GM12891 (cell line): Measurements from ENCODE around the gene GPR153.

Experiments used
- DNase-seq: peaks from one replicate; pipeline ENCODE4 v3.0.0; 2011; ENCODE audit warnings: low spot score; ENCODE audit not compliant: insufficient read length
- FAIRE-seq: peaks from 2 replicates; lab custom pipeline; 2011; peaks lifted over from hg19 to GRCh38; lab: Jason Lieb, UNC
- PAX5 ChIP-seq: IDR thresholded peaks from 2 replicates; pipeline ENCODE4 v1.6.1; 2011; ENCODE audit warnings: low read length, moderate library complexity, mild to moderate bottlenecking; ENCODE audit not compliant: insufficient read depth, severe bottlenecking
- POLR2A ChIP-seq: IDR thresholded peaks from 2 replicates; pipeline ENCODE4 v1.6.1; 2011; ENCODE audit warnings: low read depth, low read length, control low read depth
- POLR2AphosphoS5 ChIP-seq: IDR thresholded peaks from 2 replicates; pipeline ENCODE4 v1.6.1; 2011; ENCODE audit warnings: low read depth, low read length, control low read depth
- POU2F2 ChIP-seq: IDR thresholded peaks from 2 replicates; pipeline ENCODE4 v1.6.1; 2011; ENCODE audit warnings: low read depth, mild to moderate bottlenecking, control low read depth, low read length, moderate library complexity
- SPI1 ChIP-seq: IDR thresholded peaks from 2 replicates; pipeline ENCODE4 v1.6.1; 2011; ENCODE audit warnings: low read depth, low read length, control low read depth
- TAF1 ChIP-seq: IDR thresholded peaks from 2 replicates; pipeline ENCODE4 v1.6.1; 2011; ENCODE audit warnings: low read depth, low read length, control low read depth

GPR153 gene

DNA sequence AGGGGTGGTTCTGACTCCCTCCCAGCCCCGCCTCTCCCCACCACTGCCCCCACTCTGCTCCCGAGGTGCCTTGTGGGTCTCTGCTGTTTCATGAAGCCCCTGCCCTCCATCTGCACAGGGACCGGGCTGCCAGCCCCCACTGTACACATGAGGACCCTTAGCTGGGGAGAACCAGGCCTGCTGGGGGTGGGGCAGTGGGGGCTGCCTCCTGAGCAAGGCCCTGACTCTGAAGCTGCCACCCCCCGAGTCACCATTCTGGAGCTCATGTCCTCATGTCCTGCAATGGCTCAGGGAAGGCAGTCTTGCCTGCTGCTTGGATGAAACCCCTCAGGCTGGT, 8.6 kb downstream of the GPR153 start:
- no peak for TF ChIP-seq POLR2A
- TF ChIP-seq TAF1, result no peak
- no peak for TF ChIP-seq PAX5
- no peak for TF ChIP-seq POLR2AphosphoS5
- TF ChIP-seq SPI1, result no peak
- TF ChIP-seq POU2F2, result no peak
- DNase-seq (no peak), FAIRE-seq (no peak)

DNA sequence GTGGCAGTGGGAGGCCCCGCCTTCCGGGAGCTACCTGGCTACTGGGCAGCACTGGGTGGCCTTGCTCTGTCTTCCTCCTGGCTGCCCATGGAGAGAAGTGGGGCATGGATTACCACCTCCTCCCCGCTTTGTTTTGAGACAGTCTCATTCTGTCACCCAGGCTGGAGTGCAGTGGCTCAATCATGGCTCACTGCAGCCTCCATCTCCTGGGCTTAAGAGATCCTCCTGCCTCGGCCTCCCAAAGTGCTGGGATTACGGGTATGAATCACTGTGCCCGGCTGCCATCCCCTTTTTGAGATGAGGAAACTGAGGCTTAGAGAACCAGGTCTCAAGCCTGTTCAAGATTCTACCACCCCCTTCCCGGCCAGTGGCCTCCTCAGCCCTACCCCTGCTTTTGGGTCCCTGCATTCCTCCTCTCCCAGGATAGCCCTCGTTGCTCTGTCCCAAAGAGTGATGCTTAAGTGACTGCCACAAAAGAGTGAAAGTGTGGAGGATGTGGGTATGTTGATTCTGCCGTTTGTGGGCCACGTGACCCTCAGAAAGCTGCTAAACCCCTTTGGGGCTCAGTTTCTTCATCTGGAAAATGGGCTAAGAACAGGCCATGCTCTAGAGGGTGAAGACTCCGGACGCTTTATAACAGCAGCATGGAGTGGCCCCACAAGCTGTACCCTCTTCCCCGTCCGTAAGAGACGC, 9.1 kb downstream of the GPR153 start:
- TF ChIP-seq PAX5, result no peak
- TF ChIP-seq POLR2AphosphoS5, result no peak
- no peak for TF ChIP-seq POLR2A
- no peak for TF ChIP-seq POU2F2
- no peak for TF ChIP-seq SPI1
- TF ChIP-seq TAF1, result no peak
- FAIRE-seq (no peak), DNase-seq (no peak)

DNA sequence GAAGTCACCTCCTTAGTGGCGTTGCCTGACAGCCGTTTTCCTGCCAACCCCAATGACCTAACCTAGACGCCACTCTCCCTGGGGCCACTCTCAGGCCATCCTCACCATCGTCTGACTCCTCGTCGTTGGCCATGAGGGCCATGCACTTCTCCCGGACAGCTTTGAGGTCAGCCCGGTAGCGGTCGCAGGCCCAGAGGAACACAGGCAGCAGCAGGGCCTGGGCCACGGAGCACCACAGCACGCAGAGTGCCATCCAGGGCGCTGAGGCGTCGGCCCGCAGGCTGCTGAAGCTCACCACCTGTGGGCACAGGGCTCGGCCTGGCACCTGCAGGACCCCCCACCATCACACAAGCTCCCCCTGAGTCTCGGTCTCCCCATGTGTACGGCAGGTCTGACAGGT, 9.7 kb downstream of the GPR153 start:
- DNase-seq (no peak), FAIRE-seq (no peak)
- no peak for TF ChIP-seq SPI1
- TF ChIP-seq POU2F2, result no peak

DNA sequence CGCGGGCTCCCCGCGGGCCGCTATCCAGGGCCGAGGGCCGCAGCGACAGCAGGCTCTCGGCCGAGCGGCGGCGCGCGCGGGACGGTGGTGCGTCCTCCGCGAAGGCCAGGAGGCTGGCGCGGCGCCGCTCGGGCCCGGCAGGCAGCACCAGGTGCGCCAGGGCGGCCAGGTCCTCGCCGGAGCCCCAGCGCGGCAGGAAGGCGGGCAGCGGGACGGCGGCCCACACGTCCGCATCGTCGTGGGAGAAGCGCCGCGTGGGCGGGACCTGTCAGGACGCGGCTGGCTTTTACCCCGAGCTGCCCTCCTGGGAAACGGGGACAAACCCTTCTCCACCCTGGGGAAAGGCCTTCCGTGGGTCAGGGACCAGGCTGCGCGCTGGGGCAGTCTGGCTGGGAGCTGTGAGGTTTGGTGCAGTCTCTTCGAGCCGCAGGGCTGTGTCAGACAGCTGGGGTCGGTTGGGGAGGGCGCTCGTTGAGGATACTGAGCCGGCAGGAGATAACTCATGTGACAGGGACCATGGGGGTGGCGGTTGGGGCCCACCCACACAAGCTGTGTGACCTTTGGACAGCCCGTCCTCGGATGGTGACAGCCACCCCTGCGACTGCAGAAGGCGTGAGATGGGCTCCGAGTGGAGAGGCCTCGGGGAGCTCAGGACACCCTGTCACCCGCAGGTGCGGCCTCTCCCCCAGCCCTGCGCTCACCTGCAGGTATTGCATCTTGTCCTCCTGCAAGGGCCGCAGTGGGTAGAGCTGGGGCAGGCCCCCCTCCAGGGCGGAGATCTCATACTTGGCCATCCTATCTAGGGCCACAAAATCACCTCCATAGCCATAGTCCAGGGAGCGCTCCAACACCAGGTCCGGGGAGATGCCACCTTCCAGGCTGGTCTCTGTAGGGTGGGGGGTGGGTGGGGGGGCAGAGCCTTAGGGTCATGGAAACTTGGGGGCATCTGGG, 10.9 kb downstream of the GPR153 start:
- no peak for FAIRE-seq
- DNase-seq, result no peak
- TF ChIP-seq POLR2AphosphoS5 (no peak), PAX5 (no peak), POLR2A (no peak), POU2F2 (no peak), SPI1 (no peak), TAF1 (no peak)

DNA sequence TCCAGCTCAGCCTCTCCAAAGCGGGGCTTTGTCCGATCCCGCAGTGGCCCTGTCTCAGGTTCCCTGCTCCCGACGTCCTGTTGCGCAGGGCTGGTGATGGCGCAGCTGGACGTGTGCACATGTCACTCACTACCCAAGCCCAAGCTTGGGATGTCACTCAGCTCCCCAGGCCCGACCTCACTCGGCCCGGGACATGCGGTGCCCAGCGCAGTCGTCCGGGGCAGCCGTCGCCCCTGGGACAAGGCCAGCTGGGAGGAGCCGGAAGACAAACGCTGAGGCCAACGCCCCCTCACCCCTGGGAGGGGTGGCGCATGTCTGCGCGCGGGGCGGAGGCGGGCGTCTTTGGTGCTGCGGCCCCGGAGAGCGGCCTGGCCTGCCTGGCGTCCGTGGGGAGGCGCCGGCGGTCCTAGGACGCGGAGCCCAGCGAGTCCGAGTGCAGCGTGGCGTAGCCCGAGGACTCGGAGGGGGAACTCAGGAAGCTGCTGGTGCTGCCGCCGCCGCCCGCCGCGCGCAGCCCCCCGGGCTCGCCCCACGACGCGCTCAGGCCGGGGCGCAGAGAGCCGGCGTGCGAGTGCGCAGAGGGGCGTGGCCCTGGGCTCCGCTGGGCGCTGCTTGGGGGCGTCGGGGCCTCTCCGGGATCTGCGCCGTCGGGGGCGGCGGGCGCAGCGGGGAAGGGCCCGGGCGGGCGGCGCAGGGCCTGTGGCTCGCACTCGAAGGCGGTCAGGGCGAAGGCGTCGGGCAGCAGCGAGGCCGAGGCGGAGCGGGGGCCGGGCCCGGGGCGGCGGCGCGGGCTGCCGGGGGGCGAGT, 11.8 kb downstream of the GPR153 start:
- TF ChIP-seq SPI1 (no peak), POLR2AphosphoS5 (no peak), TAF1 (no peak), POLR2A (no peak), PAX5 (no peak), POU2F2 (no peak)
- DNase-seq, result no peak
- no peak for FAIRE-seq

DNA sequence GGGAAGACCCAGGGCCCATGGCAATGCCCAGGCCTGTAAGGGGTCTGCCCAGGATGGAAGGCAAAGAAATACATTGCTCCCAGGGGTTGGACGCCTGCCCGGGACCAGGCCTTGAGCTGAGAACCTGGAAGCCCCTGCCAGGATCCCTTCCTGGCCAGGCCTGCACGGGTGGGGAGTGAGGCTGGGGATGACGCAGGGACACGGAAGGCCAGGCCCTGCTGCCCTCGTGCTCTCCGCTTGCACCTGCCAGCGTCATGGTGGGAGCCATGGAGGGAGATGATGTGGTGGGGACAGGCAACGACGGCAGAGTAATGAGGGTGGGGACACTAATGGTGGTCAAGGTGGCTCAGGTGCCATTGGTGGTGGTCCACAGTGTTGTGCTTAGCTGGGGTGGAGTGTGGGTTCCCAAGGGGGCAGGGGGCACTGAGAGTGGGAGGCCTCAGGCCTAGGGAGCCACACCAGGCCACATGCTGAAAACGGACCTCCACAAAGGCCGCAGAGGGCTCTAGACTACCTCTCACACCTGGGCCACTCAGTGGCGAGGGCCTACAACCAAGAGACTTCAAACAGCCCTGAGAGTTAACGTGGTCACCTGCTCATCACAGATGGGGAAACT, 12.6 kb downstream of the GPR153 start:
- FAIRE-seq (no peak), DNase-seq (no peak)
- TF ChIP-seq POLR2AphosphoS5, result no peak
- no peak for TF ChIP-seq POU2F2
- no peak for TF ChIP-seq POLR2A
- no peak for TF ChIP-seq PAX5
- TF ChIP-seq SPI1, result no peak
- TF ChIP-seq TAF1, result no peak

DNA sequence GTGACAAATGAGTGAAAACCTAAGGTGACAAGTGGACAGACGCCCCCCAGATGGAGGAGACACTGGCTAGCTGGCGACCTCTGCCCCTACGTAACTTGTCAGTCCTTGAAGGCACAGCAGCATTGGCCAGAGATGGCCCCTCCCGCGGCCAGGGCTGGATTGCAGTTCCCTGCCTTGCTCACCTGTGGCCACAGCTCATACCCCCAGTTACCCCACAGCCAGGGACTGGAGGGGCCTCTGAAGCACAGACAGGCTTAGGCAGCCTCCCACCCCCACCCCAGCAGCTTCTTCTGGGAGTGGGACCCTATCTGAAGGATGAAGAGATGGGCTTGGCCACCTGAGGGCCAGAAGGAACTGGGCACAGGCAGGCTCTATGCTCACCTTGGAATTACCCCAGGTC, 13.2 kb downstream of the GPR153 start:
- DNase-seq (no peak), FAIRE-seq (no peak)
- TF ChIP-seq PAX5, result no peak
- TF ChIP-seq POLR2A, result no peak
- no peak for TF ChIP-seq TAF1

DNA sequence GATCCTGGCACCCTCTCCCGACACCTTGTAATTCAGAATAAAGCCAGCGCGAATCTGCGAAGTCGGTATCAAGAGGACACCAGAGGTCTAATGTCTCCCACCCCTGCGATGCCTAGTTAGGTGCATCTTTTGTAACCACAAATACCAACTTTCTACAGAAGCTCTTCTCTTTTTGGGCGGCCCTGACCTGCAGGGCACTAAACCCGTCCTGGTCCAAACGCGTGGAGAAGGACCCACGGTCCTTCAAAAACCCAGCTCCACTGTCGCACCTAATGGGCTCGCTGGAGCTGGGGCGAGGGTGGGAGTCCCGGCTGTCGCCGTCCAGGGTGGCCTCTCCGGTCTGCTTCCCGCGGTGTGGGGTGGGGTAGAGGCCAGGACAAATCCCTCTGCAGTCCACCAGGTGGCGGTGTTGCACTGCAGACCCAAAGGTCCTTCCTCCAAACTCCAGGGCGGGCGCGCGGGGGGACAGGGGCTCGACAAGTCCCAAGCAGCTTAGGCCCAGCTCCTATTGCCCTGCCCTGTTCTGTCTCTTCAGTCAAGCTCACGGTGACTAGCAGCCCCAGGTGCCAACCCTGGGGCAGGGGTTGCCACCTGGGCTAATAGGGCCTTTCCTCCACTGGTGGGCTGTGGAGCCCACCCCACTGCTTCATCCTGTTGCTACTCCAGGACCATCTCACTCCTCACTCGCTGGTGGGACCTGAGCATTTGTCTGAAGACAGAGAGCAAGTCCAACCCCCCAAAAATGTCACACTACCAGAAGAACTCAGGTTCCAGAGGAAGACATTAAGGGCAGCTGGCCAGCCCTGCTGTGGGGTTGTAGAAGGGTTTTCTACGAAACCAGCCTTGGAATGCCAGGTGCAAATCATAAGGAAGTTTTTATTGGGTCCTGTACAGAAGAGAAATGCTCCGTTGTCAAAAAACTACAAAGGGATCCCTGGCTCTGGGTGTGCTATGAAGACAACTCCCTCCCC, 14.1 kb downstream of the GPR153 start:
- peak; percentile 91 for DNase-seq
- no peak for TF ChIP-seq POU2F2
- no peak for TF ChIP-seq POLR2A
- no peak for TF ChIP-seq POLR2AphosphoS5
- no peak for TF ChIP-seq TAF1
- TF ChIP-seq SPI1, result no peak
- TF ChIP-seq PAX5, result no peak
- FAIRE-seq, result peak; percentile 90
